ENCODE results near the gene AEN. TPM values are rescaled to one million over a fixed set of nuclear protein-coding genes. Genes with fewer than 3 reads are reported as not detected.

AEN gene
- total RNA-seq, 1 experiment from 2014 or later, result 36.2 TPM

GRCh38 chr15:88610701-88611231 is 10.4 kb upstream of the AEN start:
- ATAC-seq (no peak), DNase-seq (ENCODE audit: low read depth, low spot score) (no peak)
- Histone ChIP-seq H3K36me3 (ENCODE audit: control insufficient read depth in 1 of 2, insufficient read depth in 2 of 2, low read length in 2 of 2) (no peaks in the 10 kb centered on the region), H3K27me3 (ENCODE audit: insufficient read depth, low read length) (peaks cover 40% of the 10 kb centered on the region), H3K4me3 (replicated peaks in 1 of 2; ENCODE audit: low read depth in 1 of 2, low read length in 2 of 2) (no peak overlapping the region), H3K9ac (ENCODE audit: low read length) (no peak overlapping the region), H4K20me1 (ENCODE audit: insufficient read depth) (no peaks in the 10 kb centered on the region), H3K4me2 (ENCODE audit: low read length) (no peak overlapping the region), H3K9me2 (ENCODE audit: insufficient read depth) (no peaks in the 10 kb centered on the region), H3K9me3 (ENCODE audit: control insufficient read depth in 1 of 2, insufficient read depth in 1 of 2, low read depth in 1 of 2, low read length in 2 of 2) (no peaks in the 10 kb centered on the region), H3K79me2 (ENCODE audit: insufficient read depth, low read length) (no peaks in the 10 kb centered on the region), H3K4me1 (ENCODE audit: control insufficient read depth in 1 of 2, insufficient read depth in 2 of 2, low read length in 2 of 2) (peaks cover 0 to 24% of the 10 kb centered on the region in 2 experiments; a peak in 3 of 4 replicates), H2AFZ (ENCODE audit: low read depth, low read length, poor library complexity, severe bottlenecking) (no peak overlapping the region), H3K27ac (ENCODE audit: low read depth, low read length) (no peak overlapping the region)
- TF ChIP-seq CTCF (IDR thresholded peaks at IDR 0.05 in 2 of 3, conservative IDR thresholded peaks at IDR 0.05 in 1 of 3; ENCODE audit: borderline replicate concordance in 1 of 3, insufficient read depth in 1 of 3, low read depth in 2 of 3, low read length in 2 of 3) (peak in 1 of 3 experiments; percentile 28; a peak in 2 of 6 replicates), ELF1 (IDR thresholded peaks at IDR 0.05; ENCODE audit: borderline replicate concordance, low read depth) (no peak), POLR2A (IDR thresholded peaks at IDR 0.05; ENCODE audit: borderline replicate concordance, extremely low read depth, insufficient read depth, insufficient read length) (no peak), RAD21 (IDR thresholded peaks at IDR 0.05; ENCODE audit: low read depth) (no peak)
- no TSS peak for BruUV-seq (replicated peaks)
- ChIA-PET RAD21 (ENCODE audit: low non-redundant PET in 1 of 2, low total read pairs in 2 of 2, uncharacterized antibody in 2 of 2, unreplicated experiment in 2 of 2) (no interaction called here), CTCF (no interaction called here), POLR2A (no interaction called here)
- intact Hi-C loops (cut with micrococcal nuclease), result loop anchor here (5.0 kb wide), 1 partner anchor 63 kb away; the partner anchor contains the start of gene DET1

- BruUV-seq (replicated peaks), result no TSS peak
- RAD21 ChIA-PET (ENCODE audit: low non-redundant PET in 1 of 2, low total read pairs in 2 of 2, uncharacterized antibody in 2 of 2, unreplicated experiment in 2 of 2), result no interaction called here
- H3K36me3 ChIP-seq (ENCODE audit: control insufficient read depth in 1 of 2, insufficient read depth in 2 of 2, low read length in 2 of 2), result no peaks in the 10 kb centered on the region
- H3K9me3 ChIP-seq (ENCODE audit: control insufficient read depth in 1 of 2, insufficient read depth in 1 of 2, low read depth in 1 of 2, low read length in 2 of 2), result no peaks in the 10 kb centered on the region
- TF ChIP-seq POLR2A (IDR thresholded peaks at IDR 0.05; ENCODE audit: borderline replicate concordance, extremely low read depth, insufficient read depth, insufficient read length), result no peak
- no peak for TF ChIP-seq REST (IDR thresholded peaks at IDR 0.05; ENCODE audit: low read depth)
- no peak for TF ChIP-seq FOSL1 (IDR thresholded peaks at IDR 0.05; ENCODE audit: low read depth)
- TF ChIP-seq POLR2AphosphoS5 (IDR thresholded peaks at IDR 0.05; ENCODE audit: low read depth, low read length), result no peak
- TF ChIP-seq SP1 (IDR thresholded peaks at IDR 0.05; ENCODE audit: low read depth), result no peak
- TF ChIP-seq ELF1 (IDR thresholded peaks at IDR 0.05; ENCODE audit: borderline replicate concordance, low read depth), result no peak
- TF ChIP-seq SRF (IDR thresholded peaks at IDR 0.05; ENCODE audit: low read depth), result no peak
- DNase-seq (ENCODE audit: low read depth, low spot score), result no peak
- no peaks in the 10 kb centered on the region for H4K20me1 ChIP-seq (ENCODE audit: insufficient read depth)
- CTCF ChIA-PET, result no interaction called here
- no peak overlapping the region for H2AFZ ChIP-seq (ENCODE audit: low read depth, low read length, poor library complexity, severe bottlenecking)
- H3K4me3 ChIP-seq (replicated peaks in 1 of 2; ENCODE audit: low read depth in 1 of 2, low read length in 2 of 2), result no peak overlapping the region
- no peaks in the 10 kb centered on the region for H3K9me2 ChIP-seq (ENCODE audit: insufficient read depth)
- no peak overlapping the region for H3K9ac ChIP-seq (ENCODE audit: low read length)
- H3K27me3 ChIP-seq (ENCODE audit: insufficient read depth, low read length), result peaks cover 34% of the 10 kb centered on the region
- H3K4me1 ChIP-seq (ENCODE audit: control insufficient read depth in 1 of 2, insufficient read depth in 2 of 2, low read length in 2 of 2), result peaks cover 0 to 24% of the 10 kb centered on the region in 2 experiments; a peak in 3 of 4 replicates
- intact Hi-C loops (cut with micrococcal nuclease), result loop anchor here (5.0 kb wide), 1 partner anchor 65 kb away; the partner anchor contains the start of gene DET1
- H3K79me2 ChIP-seq (ENCODE audit: insufficient read depth, low read length), result no peaks in the 10 kb centered on the region
- ATAC-seq, result no peak
- POLR2A ChIA-PET, result no interaction called here
- H3K27ac ChIP-seq (ENCODE audit: low read depth, low read length), result no peak overlapping the region
- no peak overlapping the region for H3K4me2 ChIP-seq (ENCODE audit: low read length)
Measured at GRCh38 chr15:88612186-88612796, 8.8 kb upstream of the AEN start.
